ENCODE results near the gene SLAMF1. TPM values are rescaled to one million over a fixed set of nuclear protein-coding genes. Genes with fewer than 3 reads are reported as not detected.

Gene SLAMF1
- total RNA-seq, 1 donor from 2014 or later, result not detected

DNA sequence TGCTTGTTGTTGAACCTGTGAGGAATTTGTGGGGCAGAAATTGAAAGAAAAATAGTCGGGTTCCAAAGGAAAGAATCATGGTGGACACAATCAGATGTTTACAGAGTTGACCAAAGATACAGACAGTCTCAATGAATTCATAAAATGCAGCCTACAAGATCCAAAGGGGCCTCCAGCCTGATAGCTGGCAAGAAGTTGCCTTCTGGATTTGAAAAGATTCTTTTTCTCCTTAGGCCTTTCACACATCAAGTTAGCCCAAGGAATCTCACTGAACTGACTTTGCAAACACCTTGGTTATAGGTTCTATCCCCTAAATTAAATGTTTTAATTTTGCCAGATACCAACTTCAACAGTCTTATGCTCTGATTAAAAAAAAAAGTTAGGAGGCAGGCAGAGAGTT, 21.5 kb downstream of the SLAMF1 start:
- Histone ChIP-seq H3K4me3 (ENCODE audit: low read depth, low read length) (no peak overlapping the region), H3K36me3 (ENCODE audit: control insufficient read depth, insufficient read depth, low read length) (no peaks in the 10 kb centered on the region), H3K27me3 (ENCODE audit: control insufficient read depth, insufficient read depth, low read length) (no peaks in the 10 kb centered on the region)
- no peak for DNase-seq (ENCODE audit: low read depth)
- TF ChIP-seq CTCF (IDR thresholded peaks at IDR 0.05; ENCODE audit: insufficient read depth, low read length, poor library complexity, severe bottlenecking), result no peak

DNA sequence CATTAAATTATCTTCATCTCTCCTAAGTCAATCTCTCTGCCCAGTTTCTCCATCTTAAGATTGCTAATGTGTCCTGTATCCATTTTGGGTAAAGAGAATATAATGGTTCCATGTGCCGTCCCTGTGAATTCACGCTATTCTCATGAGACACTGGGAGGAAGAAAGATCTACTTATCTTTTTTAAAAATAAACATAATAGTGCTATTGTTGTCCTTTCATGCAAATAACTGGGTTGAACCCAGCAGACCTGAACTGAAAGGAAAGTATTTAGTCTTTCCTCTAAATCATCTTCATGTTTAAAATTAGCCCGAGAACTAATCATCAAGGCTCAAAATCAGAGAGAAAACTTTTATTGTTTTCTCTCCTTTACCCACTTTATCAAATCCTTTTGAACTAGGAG, 22.4 kb downstream of the SLAMF1 start:
- DNase-seq (ENCODE audit: low read depth), result no peak
- Histone ChIP-seq H3K27me3 (ENCODE audit: control insufficient read depth, insufficient read depth, low read length) (no peaks in the 10 kb centered on the region), H3K36me3 (ENCODE audit: control insufficient read depth, insufficient read depth, low read length) (no peaks in the 10 kb centered on the region), H3K4me3 (ENCODE audit: low read depth, low read length) (no peak overlapping the region)
- TF ChIP-seq CTCF (IDR thresholded peaks at IDR 0.05; ENCODE audit: insufficient read depth, low read length, poor library complexity, severe bottlenecking), result no peak

GRCh38 chr1:160623862-160624261, 23.0 kb downstream of the SLAMF1 start:
- DNase-seq (ENCODE audit: low read depth), result no peak
- no peak overlapping the region for H3K4me3 ChIP-seq (ENCODE audit: low read depth, low read length)
- H3K36me3 ChIP-seq (ENCODE audit: control insufficient read depth, insufficient read depth, low read length), result no peaks in the 10 kb centered on the region
- no peaks in the 10 kb centered on the region for H3K27me3 ChIP-seq (ENCODE audit: control insufficient read depth, insufficient read depth, low read length)
- TF ChIP-seq CTCF (IDR thresholded peaks at IDR 0.05; ENCODE audit: insufficient read depth, low read length, poor library complexity, severe bottlenecking), result no peak

DNA sequence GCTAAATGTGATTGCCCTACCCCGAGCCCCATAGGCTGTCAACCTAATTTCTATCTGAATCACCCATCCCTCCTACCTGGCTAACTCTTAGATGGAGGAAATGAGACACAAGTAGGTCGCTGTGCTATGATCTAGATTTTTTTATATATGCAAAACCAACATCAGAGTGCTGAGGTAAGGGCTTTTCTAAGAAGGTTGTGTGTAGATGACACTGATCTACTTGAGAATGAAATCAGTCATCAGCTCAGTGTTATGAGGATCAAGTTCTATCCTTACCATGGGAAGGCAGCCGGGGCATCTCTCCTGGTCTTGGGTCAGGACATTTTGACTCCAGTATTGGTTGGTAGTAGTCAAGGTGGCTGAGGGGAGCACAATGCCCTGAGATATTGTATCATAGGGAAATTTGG, 23.6 kb downstream of the SLAMF1 start:
- no peak for DNase-seq (ENCODE audit: low read depth)
- Histone ChIP-seq H3K4me3 (ENCODE audit: low read depth, low read length) (no peak overlapping the region), H3K27me3 (ENCODE audit: control insufficient read depth, insufficient read depth, low read length) (no peaks in the 10 kb centered on the region), H3K36me3 (ENCODE audit: control insufficient read depth, insufficient read depth, low read length) (no peaks in the 10 kb centered on the region)
- no peak for TF ChIP-seq CTCF (IDR thresholded peaks at IDR 0.05; ENCODE audit: insufficient read depth, low read length, poor library complexity, severe bottlenecking)

DNA sequence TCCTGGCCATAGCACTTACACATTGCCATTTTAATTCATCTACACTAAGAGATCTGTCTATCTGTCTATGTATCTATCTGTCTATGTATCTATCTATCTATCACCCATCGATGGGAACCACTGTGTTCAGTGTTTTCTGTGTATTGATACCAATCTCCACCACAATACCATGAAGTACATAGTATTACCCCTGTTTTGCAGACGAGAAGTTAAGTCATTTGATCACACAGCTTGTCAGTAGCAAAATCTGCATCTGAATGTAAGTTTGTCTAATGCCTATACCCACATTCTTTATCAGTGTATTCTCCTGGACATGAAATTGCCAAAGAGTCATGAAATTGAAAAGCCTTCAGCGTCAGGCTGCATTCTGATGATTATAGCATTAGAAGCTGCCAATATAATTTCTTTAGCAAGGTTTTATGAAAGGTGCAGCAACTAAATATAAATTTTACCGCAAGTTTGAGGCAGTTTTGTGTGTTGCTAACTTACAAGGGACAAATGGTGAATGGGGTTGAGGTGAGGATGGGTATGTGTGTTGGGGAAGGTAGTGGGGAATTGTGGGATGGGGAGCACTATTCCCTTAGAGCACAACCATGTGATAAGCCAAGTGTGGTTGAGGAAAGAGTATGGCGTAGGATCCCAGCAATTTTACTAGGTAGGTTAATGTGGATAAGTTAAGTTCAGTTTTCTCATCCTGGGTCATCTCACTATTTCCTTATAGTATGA, 24.2 kb downstream of the SLAMF1 start:
- no peak for DNase-seq (ENCODE audit: low read depth)
- Histone ChIP-seq H3K36me3 (ENCODE audit: control insufficient read depth, insufficient read depth, low read length) (no peaks in the 10 kb centered on the region), H3K4me3 (ENCODE audit: low read depth, low read length) (no peak overlapping the region), H3K27me3 (ENCODE audit: control insufficient read depth, insufficient read depth, low read length) (no peaks in the 10 kb centered on the region)
- no peak for TF ChIP-seq CTCF (IDR thresholded peaks at IDR 0.05; ENCODE audit: insufficient read depth, low read length, poor library complexity, severe bottlenecking)
